Right lobe of liver (tissue), 6 donors: ENCODE data around the gene SHMT2. TPM values are rescaled to one million over a fixed set of nuclear protein-coding genes. Genes with fewer than 3 reads are reported as not detected.
A peak's percentile ranks its signal among the peaks of the same experiment; 100 is the strongest.

Experiments
- ATAC-seq, 4 donors: fragments of 200-7000 bp; cut with Tn5 transposase; one replicate each; pipeline ENCODE4 v1.9.1; 2020; ENCODE audit warnings: mild to moderate bottlenecking in 4 of 4, moderate library complexity in 4 of 4
- DNase-seq, 3 donors: peaks; one replicate each; pipeline ENCODE4 v3.0.0-alpha.2; 2020
- H3K27ac ChIP-seq, 3 donors: fragments of 200-600 bp; one replicate each; pipeline ENCODE4 v1.8.0; 2022
- H3K27me3 ChIP-seq, 2 donors: fragments of 200-600 bp; one replicate each; pipeline ENCODE4 v1.8.0; 2022
- H3K36me3 ChIP-seq, 4 donors: fragments of 200-600 bp; sonication (generic) in 1 of 4; one replicate each; pipeline versions ENCODE4 v1.5.1 to v1.8.0; 2017 to 2022; ENCODE audit warnings: control low read depth in 1 of 4
- H3K4me1 ChIP-seq, 4 donors: fragments of 200-600 bp; sonication (generic) in 1 of 4; one replicate each; pipeline versions ENCODE4 v1.5.1 to v1.8.0; 2017 to 2022; ENCODE audit warnings: control low read depth in 1 of 4
- H3K4me3 ChIP-seq, 3 donors: fragments of 200-600 bp; one replicate each; pipeline ENCODE4 v1.8.0; 2022
- H3K9me3 ChIP-seq, 4 donors: fragments of 200-600 bp; sonication (generic) in 1 of 4; one replicate each; pipeline versions ENCODE4 v1.5.1 to v1.8.0; 2017 to 2022; ENCODE audit warnings: control low read depth in 1 of 4
- POLR2A ChIP-seq: fragments of 450-650 bp; IDR thresholded peaks from one replicate; pipeline ENCODE4 v1.6.1; 2017; ENCODE audit warnings: antibody characterized with exemption, mild to moderate bottlenecking
- WGBS: methylation state at CpG from one replicate; pipeline ENCODE4 v1.1.6; 2018; ENCODE audit warnings: low coverage, low lambda C conversion rate; ENCODE audit not compliant: insufficient coverage; ENCODE audit errors: missing lambda C conversion rate; 5-methylcytosine and 5-hydroxymethylcytosine counted together
- intact Hi-C, 2 donors: fragments of 100-400 bp; cut with DNase I; formaldehyde crosslinking; loops; one replicate each; pipeline versions ENCODE4 v1.11.2 to v1.14.1; 2022
- total RNA-seq, 6 experiments: library from RNA; depleted of rRNA in 2 of 6; stranded (reverse); fragments of >200 nt in 2 of 6; fragmentation: NEBNext Ultra II Directional in 3 of 6; extraction: Animal tissue kit (Norgen Biotek cat#: 25700) in 3 of 6; gene quantifications; one replicate each; pipeline versions ENCODE4 v1.1.0 to v1.2.4, GENCODE V29; 2016 to 2023
- TF ChIP-seq, protein P1 (sequence below), 4 donors: fragments of 200-600 bp in 3 of 4; fragments of 450-650 bp in 1 of 4; IDR thresholded peaks; one replicate each; pipeline versions ENCODE4 v1.5.1 to v1.8.0; 2016 to 2022; ENCODE audit warnings: antibody characterized with exemption in 4 of 4, mild to moderate bottlenecking in 2 of 4
- donor health status: DM: no; HTN: yes; CAD: no.
- donor health status: DM: no; HTN: no; CAD: no.
- donor health status: DM: no; HTN: no; CAD: no.
- donor health status: DM: no; HTN: yes; CAD: no.
- donor health status: DM: no; HTN: yes; CAD: no.

Gene SHMT2
- total RNA-seq, 6 experiments from 2014 or later = 157 to 228 (median 194) TPM

DNA sequence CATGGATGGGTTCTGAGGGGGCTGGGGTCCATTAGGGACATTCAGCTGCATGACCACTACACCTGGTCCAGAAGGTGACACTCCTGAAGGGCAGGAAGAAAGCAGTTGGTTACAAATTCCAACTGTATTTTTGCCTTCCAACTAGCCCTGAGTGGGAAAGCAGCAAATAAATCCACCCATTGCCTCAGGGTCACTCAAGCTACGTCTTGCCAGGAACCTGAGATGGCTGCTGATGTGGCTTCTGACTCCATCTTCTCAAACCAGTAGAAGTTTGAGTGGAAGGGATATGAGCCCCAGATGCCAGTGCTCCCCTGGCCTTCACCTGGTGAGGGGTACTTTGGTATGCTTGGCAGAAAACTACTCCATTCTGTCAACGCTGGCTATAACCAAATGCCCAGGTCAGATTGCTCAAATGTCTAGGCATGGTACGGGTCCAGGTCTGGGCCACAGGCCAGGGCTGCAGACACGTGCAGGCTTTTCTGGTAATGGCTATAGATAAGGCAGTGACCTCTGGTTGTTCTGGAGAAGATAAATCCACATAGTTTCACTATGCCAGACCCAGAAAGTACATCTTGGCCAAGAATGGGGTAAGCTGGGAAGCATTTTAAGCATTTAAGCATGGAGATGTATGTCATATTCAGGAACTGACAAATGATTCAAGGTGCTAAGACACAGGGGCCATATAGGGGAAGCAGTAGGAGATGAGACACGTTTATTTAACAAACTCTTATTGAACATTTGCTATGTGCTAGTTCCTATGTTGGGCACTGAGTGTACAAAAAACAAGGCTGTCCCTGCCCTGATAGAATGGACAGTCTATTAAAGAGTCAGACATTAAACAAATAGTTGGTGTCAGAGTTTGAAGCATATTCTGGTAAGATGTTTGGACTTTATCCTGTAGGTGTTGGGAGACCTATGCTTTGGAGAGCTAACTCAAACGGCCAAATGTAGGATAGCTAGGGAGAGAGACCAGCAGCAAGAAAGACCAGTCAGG is 29.8 kb downstream of the SHMT2 start:
- ATAC-seq = peak; percentile 65 to 82 (median 76)
- TF ChIP-seq, protein P1, sequence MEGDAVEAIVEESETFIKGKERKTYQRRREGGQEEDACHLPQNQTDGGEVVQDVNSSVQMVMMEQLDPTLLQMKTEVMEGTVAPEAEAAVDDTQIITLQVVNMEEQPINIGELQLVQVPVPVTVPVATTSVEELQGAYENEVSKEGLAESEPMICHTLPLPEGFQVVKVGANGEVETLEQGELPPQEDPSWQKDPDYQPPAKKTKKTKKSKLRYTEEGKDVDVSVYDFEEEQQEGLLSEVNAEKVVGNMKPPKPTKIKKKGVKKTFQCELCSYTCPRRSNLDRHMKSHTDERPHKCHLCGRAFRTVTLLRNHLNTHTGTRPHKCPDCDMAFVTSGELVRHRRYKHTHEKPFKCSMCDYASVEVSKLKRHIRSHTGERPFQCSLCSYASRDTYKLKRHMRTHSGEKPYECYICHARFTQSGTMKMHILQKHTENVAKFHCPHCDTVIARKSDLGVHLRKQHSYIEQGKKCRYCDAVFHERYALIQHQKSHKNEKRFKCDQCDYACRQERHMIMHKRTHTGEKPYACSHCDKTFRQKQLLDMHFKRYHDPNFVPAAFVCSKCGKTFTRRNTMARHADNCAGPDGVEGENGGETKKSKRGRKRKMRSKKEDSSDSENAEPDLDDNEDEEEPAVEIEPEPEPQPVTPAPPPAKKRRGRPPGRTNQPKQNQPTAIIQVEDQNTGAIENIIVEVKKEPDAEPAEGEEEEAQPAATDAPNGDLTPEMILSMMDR (IDR thresholded peaks at IDR 0.05) = no peak
- TF ChIP-seq POLR2A = peak; percentile 78
- no peaks in the 10 kb centered on the region for H3K27me3 ChIP-seq
- intact Hi-C loops = no loop called here
- peaks cover 5 to 27% (median 16%) of the 10 kb centered on the region in 4 donors for H3K36me3 ChIP-seq
- H3K27ac ChIP-seq = peak overlapping the region; percentile 82 to 88 (median 87)
- peak; percentile 77 to 93 (median 88) for DNase-seq
- peak overlapping the region in 2 of 3 donors; percentile 17 to 44 for H3K4me3 ChIP-seq
- no peaks in the 10 kb centered on the region for H3K9me3 ChIP-seq
- peaks cover 0 to 63% (median 35%) of the 10 kb centered on the region in 4 donors for H3K4me1 ChIP-seq
- 19% methylated on average over 5 of the region's 6 CpGs for WGBS

DNA sequence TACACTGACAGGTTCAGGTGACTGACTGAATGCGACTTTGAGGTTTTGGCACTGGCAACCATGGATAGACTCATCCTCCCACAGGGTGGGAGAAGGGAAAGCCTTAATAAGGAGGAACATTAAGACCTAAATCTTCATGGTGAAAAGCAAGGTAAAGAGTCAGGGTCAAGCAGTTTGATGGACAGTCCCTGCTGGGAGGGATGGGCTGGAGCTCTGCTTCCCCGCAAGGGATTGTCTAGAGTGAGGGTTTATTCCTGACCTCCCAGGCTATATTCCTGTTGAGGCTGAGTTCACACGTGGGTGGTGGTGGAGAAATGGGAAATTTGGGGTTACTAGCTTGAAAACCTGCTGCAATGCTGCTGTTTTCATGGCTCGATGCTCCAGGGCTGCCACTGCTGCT is 30.9 kb downstream of the SHMT2 start:
- H3K4me1 ChIP-seq = peaks cover 0 to 65% (median 36%) of the 10 kb centered on the region in 4 donors

DNA sequence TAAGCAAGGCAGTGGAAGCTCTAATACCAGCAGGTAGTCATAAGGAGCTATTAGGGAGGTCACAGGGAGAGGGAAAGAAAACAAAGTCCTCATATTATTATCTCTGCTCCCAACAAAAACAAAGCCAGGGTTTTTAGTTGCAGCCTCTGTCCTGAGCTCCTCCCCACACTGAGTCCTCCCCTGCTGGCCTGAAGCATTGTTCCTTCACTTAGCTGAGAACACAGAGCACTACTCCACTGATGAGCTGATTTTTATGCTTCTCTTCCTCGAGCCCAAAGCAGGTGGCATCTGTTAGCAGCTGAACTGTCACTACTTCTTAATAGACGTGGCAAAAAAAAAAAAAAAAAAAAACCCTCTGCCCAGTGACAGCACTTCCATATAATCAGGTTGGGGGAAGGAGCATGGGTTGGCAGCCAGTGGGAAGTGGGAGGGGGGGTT is 31.9 kb downstream of the SHMT2 start:
- Histone ChIP-seq H3K9me3 (no peaks in the 10 kb centered on the region), H3K27ac (peak overlapping the region; percentile 82 to 88 (median 87)), H3K4me3 (no peak overlapping the region), H3K4me1 (peaks cover 0 to 65% (median 36%) of the 10 kb centered on the region in 4 donors), H3K27me3 (no peaks in the 10 kb centered on the region), H3K36me3 (peaks cover 4 to 25% (median 14%) of the 10 kb centered on the region in 4 donors)
- intact Hi-C loops = no loop called here
- 30% methylated on average over 2 of the region's 2 CpGs for WGBS
- TF ChIP-seq, protein P1 (IDR thresholded peaks at IDR 0.05) = no peak
- DNase-seq (no peak), ATAC-seq (peak in 3 of 4 donors; percentile 4 to 34 (median 5))

More for the DNA sequence above, 30.9 kb downstream of the SHMT2 start:
- Histone ChIP-seq H3K4me3 (peak overlapping the region in 1 of 3 donors; percentile 2), H3K36me3 (peaks cover 5 to 26% (median 16%) of the 10 kb centered on the region in 4 donors), H3K27ac (peak overlapping the region; percentile 82 to 88 (median 87)), H3K27me3 (no peaks in the 10 kb centered on the region), H3K9me3 (no peaks in the 10 kb centered on the region)
- WGBS = 48% methylated on average over 4 of the region's 4 CpGs
- no peak for ATAC-seq
- TF ChIP-seq POLR2A = no peak
- TF ChIP-seq, protein P1 (IDR thresholded peaks at IDR 0.05) = no peak
- intact Hi-C loops = no loop called here
- DNase-seq = no peak

DNA sequence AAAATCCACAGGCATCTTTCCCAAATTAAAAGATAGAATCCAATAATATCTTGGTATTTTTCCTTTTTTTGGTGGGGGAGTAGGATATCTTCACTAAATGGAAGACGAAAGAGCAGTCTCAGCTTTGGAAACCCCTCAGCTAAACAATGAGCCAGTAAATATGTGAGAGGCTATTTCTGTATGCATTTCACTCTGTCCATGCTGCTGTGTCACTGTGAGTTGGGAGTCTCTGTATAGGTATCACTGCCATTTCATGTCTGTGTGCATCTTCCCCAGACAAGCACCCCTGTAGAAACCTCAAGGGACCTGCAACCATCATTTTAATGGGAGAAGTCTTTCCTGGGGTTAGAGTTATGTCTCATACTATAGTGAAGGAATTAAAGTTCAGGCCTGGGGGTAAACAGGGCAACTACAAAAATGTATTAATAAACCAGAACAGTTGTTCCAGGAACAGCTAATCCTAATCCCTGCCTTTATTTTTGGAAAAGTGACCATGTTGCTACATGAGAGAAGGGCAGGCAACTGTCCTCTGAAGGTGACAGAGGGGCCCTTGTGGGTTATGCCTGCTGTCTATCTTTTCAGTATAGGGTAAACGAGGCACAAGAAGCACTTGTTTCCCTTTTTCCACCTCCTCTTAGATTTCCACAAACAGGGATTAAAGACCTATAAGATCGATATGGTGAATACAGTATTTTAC is 32.8 kb downstream of the SHMT2 start:
- no peak for ATAC-seq
- H3K9me3 ChIP-seq = no peaks in the 10 kb centered on the region
- no peak for DNase-seq
- H3K27me3 ChIP-seq = no peaks in the 10 kb centered on the region
- TF ChIP-seq, protein P1 (IDR thresholded peaks at IDR 0.05) = no peak
- no peak for TF ChIP-seq POLR2A
- 81% methylated on average over 3 of the region's 3 CpGs for WGBS
- intact Hi-C loops = no loop called here
- H3K4me3 ChIP-seq = no peak overlapping the region
- H3K4me1 ChIP-seq = peaks cover 0 to 65% (median 36%) of the 10 kb centered on the region in 4 donors
- peaks cover 2 to 26% (median 11%) of the 10 kb centered on the region in 4 donors for H3K36me3 ChIP-seq
- H3K27ac ChIP-seq = peak overlapping the region; percentile 0 to 88 (median 82)
